ENCODE results near the gene DESI2.

The DESI2 gene

DNA sequence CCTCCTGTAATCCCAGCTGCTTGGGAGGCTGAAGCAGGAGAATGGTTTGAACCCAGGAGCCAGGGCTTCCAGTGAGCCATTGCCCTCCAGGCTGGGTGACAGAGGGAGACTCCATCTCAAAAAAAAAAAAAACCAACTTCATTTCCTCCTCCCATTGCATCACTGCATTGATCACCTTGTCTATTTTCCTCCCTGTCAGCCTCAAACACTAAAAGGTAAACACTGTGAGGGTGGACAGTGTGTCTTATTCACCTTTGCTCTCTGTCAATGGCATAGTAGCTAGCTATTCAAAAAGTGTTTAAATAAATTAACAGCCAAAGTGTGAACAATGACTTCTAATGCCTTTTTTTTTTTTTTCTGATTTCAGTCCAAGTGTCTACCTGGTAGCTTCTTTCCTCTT lies 13.4 kb upstream of the DESI2 start (continued):
- TF ChIP-seq, protein P1, sequence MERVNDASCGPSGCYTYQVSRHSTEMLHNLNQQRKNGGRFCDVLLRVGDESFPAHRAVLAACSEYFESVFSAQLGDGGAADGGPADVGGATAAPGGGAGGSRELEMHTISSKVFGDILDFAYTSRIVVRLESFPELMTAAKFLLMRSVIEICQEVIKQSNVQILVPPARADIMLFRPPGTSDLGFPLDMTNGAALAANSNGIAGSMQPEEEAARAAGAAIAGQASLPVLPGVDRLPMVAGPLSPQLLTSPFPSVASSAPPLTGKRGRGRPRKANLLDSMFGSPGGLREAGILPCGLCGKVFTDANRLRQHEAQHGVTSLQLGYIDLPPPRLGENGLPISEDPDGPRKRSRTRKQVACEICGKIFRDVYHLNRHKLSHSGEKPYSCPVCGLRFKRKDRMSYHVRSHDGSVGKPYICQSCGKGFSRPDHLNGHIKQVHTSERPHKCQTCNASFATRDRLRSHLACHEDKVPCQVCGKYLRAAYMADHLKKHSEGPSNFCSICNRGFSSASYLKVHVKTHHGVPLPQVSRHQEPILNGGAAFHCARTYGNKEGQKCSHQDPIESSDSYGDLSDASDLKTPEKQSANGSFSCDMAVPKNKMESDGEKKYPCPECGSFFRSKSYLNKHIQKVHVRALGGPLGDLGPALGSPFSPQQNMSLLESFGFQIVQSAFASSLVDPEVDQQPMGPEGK (CRISPR knock-in tag; IDR thresholded peaks at IDR 0.05; ENCODE audit: borderline replicate concordance): no peak
- TF ChIP-seq CSDC2 (CRISPR knock-in tag; IDR thresholded peaks at IDR 0.05) (no peak), PPARA (CRISPR knock-in tag; IDR thresholded peaks at IDR 0.05; ENCODE audit: borderline replicate concordance) (no peak), TOX (CRISPR knock-in tag; IDR thresholded peaks at IDR 0.05; ENCODE audit: borderline replicate concordance) (no peak), ZNF70 (CRISPR knock-in tag; IDR thresholded peaks at IDR 0.05) (no peak), ARNTL (CRISPR knock-in tag; IDR thresholded peaks at IDR 0.05; ENCODE audit: borderline replicate concordance, low read depth) (no peak), ESRRG (CRISPR knock-in tag; IDR thresholded peaks at IDR 0.05) (no peak), TCF4 (CRISPR knock-in tag; IDR thresholded peaks at IDR 0.05; ENCODE audit: borderline replicate concordance) (no peak)
- TF ChIP-seq, protein P2, sequence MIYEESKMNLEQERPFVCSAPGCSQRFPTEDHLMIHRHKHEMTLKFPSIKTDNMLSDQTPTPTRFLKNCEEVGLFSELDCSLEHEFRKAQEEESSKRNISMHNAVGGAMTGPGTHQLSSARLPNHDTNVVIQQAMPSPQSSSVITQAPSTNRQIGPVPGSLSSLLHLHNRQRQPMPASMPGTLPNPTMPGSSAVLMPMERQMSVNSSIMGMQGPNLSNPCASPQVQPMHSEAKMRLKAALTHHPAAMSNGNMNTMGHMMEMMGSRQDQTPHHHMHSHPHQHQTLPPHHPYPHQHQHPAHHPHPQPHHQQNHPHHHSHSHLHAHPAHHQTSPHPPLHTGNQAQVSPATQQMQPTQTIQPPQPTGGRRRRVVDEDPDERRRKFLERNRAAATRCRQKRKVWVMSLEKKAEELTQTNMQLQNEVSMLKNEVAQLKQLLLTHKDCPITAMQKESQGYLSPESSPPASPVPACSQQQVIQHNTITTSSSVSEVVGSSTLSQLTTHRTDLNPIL (CRISPR knock-in tag; IDR thresholded peaks at IDR 0.05; ENCODE audit: low read depth): no peak

DNA sequence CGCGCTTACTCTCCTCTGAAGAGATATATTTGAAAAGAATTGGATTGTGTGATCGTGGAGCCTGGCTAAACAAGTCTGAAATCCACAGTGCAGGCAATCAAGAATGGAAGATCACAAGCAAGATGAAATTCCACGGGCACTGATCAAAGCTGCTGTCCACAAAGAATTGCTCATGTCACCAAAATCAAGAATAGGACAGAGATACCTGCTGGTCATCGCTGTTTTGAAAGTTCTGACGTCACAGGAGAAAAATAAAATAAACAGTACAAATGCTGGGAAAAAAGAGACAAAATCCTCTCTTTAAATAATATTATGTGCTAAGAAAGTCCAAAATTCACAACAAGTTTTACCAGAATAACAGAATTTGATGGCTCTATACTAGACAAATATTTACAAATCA lies 12.0 kb upstream of the DESI2 start:
- ATAC-seq: no peak
- TF ChIP-seq ISL1 (CRISPR knock-in tag; IDR thresholded peaks at IDR 0.05) (no peak), TSHZ2 (CRISPR knock-in tag; IDR thresholded peaks at IDR 0.05) (no peak), TCF4 (CRISPR knock-in tag; IDR thresholded peaks at IDR 0.05; ENCODE audit: borderline replicate concordance) (no peak), ZFP3 (CRISPR knock-in tag; IDR thresholded peaks at IDR 0.05) (no peak), SNAI2 (CRISPR knock-in tag; IDR thresholded peaks at IDR 0.05) (no peak), OSR1 (CRISPR knock-in tag; IDR thresholded peaks at IDR 0.05) (no peak), TOX (CRISPR knock-in tag; IDR thresholded peaks at IDR 0.05; ENCODE audit: borderline replicate concordance) (no peak), BACH2 (CRISPR knock-in tag; IDR thresholded peaks at IDR 0.05; ENCODE audit: borderline replicate concordance) (no peak), ARNTL (CRISPR knock-in tag; IDR thresholded peaks at IDR 0.05; ENCODE audit: borderline replicate concordance, low read depth) (no peak), ZNF70 (CRISPR knock-in tag; IDR thresholded peaks at IDR 0.05) (no peak), ZNF8 (CRISPR knock-in tag; IDR thresholded peaks at IDR 0.05) (no peak)
- TF ChIP-seq, protein P3, sequence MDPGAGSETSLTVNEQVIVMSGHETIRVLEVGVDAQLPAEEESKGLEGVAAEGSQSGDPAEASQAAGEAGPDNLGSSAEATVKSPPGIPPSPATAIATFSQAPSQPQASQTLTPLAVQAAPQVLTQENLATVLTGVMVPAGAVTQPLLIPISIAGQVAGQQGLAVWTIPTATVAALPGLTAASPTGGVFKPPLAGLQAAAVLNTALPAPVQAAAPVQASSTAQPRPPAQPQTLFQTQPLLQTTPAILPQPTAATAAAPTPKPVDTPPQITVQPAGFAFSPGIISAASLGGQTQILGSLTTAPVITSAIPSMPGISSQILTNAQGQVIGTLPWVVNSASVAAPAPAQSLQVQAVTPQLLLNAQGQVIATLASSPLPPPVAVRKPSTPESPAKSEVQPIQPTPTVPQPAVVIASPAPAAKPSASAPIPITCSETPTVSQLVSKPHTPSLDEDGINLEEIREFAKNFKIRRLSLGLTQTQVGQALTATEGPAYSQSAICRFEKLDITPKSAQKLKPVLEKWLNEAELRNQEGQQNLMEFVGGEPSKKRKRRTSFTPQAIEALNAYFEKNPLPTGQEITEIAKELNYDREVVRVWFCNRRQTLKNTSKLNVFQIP (CRISPR knock-in tag; IDR thresholded peaks at IDR 0.05; ENCODE audit: borderline replicate concordance, low read depth): no peak

GRCh38 chr1:244642526-244642925 lies 10.4 kb upstream of the DESI2 start:
- TF ChIP-seq SNAI2 (CRISPR knock-in tag; IDR thresholded peaks at IDR 0.05) (no peak), ISL1 (CRISPR knock-in tag; IDR thresholded peaks at IDR 0.05) (no peak), ZFP30 (CRISPR knock-in tag; IDR thresholded peaks at IDR 0.05) (no peak), RARB (CRISPR knock-in tag; IDR thresholded peaks at IDR 0.05) (no peak), ARNTL (CRISPR knock-in tag; IDR thresholded peaks at IDR 0.05; ENCODE audit: borderline replicate concordance, low read depth) (no peak), TOX (CRISPR knock-in tag; IDR thresholded peaks at IDR 0.05; ENCODE audit: borderline replicate concordance) (no peak), ZFP3 (CRISPR knock-in tag; IDR thresholded peaks at IDR 0.05) (no peak), CSDC2 (CRISPR knock-in tag; IDR thresholded peaks at IDR 0.05) (no peak), ZNF8 (CRISPR knock-in tag; IDR thresholded peaks at IDR 0.05) (no peak), ZNF565 (CRISPR knock-in tag; conservative IDR thresholded peaks at IDR 0.05; ENCODE audit: low read depth) (no peak), ZNF70 (CRISPR knock-in tag; IDR thresholded peaks at IDR 0.05) (no peak), TSHZ2 (CRISPR knock-in tag; IDR thresholded peaks at IDR 0.05) (no peak), TCF4 (CRISPR knock-in tag; IDR thresholded peaks at IDR 0.05; ENCODE audit: borderline replicate concordance) (no peak), OSR1 (CRISPR knock-in tag; IDR thresholded peaks at IDR 0.05) (no peak)
- no peak for ATAC-seq

All from SK-N-SH treated with all-trans-retinoic acid at 6 μM for 48 hours (cell line).